Activated CD4-positive, alpha-beta memory T cell treated with anti-CD3 and anti-CD28 coated beads, Interleukin-2, amount 10 ng/mL, durations not matched to agents 7 days and 5 days (primary cell): ENCODE results near the gene COPS2. TPM values are rescaled to one million over a fixed set of nuclear protein-coding genes. Genes with fewer than 3 reads are reported as not detected.
"Not testable (repeated sequence)": the region's sequence is repeated elsewhere in the genome, so short reads cannot be mapped to it uniquely, and the experiment has no call there.

ENCODE experiments used
- CTCF ChIA-PET: fragments of 350-600 bp; sonication (Branson Sonifier 250); formaldehyde crosslinking; loops from one replicate; lab custom pipeline; 2021; ENCODE audit warnings: antibody characterized with exemption, inconsistent platforms; lab: Charles Lee
- POLR2A ChIA-PET: fragments of 350-600 bp; sonication (Branson Sonifier 250); formaldehyde crosslinking; loops from one replicate; lab custom pipeline; 2021; ENCODE audit warnings: antibody characterized with exemption; lab: Charles Lee
- DNase-seq: peaks from one replicate; pipeline ENCODE4 v3.0.0-alpha.2; 2020
- H3K27ac Mint-ChIP-seq: one replicate; pipeline ENCODE4 v1.8.0; 2021; ENCODE audit warnings: mild to moderate bottlenecking, mixed read lengths
- H3K27me3 Mint-ChIP-seq: one replicate; pipeline ENCODE4 v1.8.0; 2021; ENCODE audit warnings: mixed read lengths
- H3K36me3 Mint-ChIP-seq: one replicate; pipeline ENCODE4 v1.8.0; 2021; ENCODE audit warnings: low read depth, mixed read lengths
- H3K4me1 Mint-ChIP-seq: one replicate; pipeline ENCODE4 v1.8.0; 2021; ENCODE audit warnings: mixed read lengths
- H3K4me3 Mint-ChIP-seq: one replicate; pipeline ENCODE4 v1.8.0; 2021; ENCODE audit warnings: mild to moderate bottlenecking, mixed read lengths
- H3K9me3 Mint-ChIP-seq: one replicate; pipeline ENCODE4 v1.8.0; 2021; ENCODE audit warnings: mixed read lengths
- total RNA-seq, 2 experiments: library from RNA; stranded (reverse); gene quantifications; one replicate each; pipeline ENCODE4 v1.2.3, GENCODE V29; 2021

Gene COPS2
- total RNA-seq, 2 experiments from 2014 or later, result 62.6 to 68.7 TPM

DNA sequence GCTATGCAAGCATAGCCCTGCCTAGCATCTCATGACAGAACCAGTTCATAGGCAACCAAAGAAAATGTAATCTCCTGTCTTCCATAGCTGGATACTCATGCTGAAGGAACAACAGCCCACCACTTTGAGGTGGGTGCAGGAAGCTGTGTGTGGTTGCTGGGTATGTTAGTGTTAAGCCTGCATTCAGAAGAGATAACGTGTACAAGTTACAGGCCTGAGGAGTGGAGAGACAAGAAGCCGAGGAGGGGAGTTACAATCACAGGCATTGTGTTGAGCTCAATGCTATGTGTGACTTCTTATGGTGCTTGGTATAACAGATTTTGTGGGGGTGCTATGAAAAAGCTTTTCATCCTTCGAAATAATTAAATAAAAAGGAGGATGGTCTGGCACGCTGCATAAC, 66.4 kb downstream of the COPS2 start:
- CTCF ChIA-PET, result no interaction called here
- H3K4me3 Mint-ChIP-seq, result no peak overlapping the region
- H3K36me3 Mint-ChIP-seq, result no peaks in the 10 kb centered on the region
- POLR2A ChIA-PET, result no interaction called here
- no peak overlapping the region for H3K27ac Mint-ChIP-seq
- H3K27me3 Mint-ChIP-seq, result no peaks in the 10 kb centered on the region
- H3K9me3 Mint-ChIP-seq, result no peaks in the 10 kb centered on the region
- H3K4me1 Mint-ChIP-seq, result no peaks in the 10 kb centered on the region
- no peak for DNase-seq

DNA sequence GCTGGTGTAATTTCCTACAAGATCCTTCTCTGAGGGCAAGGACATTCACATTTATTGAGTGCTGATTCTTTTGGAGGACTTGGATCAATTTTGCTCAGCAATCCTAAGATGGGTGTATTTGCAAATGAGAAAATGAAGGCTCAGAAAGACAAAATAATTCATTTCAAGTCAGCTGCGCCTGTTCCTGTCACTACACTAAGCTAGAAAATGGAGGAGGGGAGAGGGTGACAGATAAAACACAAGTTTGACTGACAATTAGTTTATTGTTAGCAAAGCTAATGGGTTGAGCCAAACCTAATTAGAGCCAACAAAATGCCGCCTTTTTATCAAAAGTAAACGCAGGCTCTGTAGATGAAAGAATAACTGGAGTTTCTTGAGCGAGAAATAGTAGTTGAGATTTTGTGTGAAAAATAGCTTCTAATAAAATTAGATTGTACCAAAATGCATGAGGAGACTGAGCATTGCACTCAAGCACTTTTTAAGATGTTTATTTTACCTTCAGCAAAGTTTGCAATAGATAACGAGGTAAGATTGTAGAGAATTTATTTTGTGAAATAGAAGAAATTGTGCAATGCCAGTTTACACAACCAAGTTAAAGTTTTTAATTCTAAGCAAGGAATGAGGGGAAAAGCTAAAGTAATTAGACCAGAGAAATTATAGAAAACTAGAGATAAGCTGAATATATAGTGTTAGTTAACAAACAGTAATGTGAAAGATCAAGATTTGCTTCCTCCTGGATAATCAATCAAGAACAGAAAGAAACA, 69.5 kb downstream of the COPS2 start:
- Mint-ChIP-seq H3K27me3 (no peaks in the 10 kb centered on the region), H3K4me3 (no peak overlapping the region), H3K27ac (no peak overlapping the region), H3K4me1 (no peaks in the 10 kb centered on the region), H3K9me3 (no peaks in the 10 kb centered on the region), H3K36me3 (no peaks in the 10 kb centered on the region)
- POLR2A ChIA-PET, result no interaction called here
- no peak for DNase-seq
- CTCF ChIA-PET, result interaction anchor here (1.1 kb wide), 1 partner anchor 25 kb away, joined by 3 read pairs; no protein-coding TSS in a partner anchor

DNA sequence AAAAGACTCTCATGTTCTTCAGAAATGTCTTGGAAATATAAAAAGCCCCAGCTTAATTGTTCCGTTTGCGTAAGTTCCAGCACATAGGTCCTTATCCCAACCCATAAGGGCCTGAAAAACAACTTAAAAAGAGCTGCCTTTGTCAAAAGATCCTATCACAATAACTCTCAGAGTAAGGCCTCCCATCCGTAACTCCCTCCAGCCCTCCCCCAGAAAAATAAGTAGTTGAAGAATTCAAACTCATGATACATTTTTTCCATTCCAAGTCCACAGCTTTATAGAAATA, 71.2 kb downstream of the COPS2 start:
- Mint-ChIP-seq H3K27me3 (no peaks in the 10 kb centered on the region), H3K4me1 (no peaks in the 10 kb centered on the region), H3K27ac (no peak overlapping the region), H3K36me3 (no peaks in the 10 kb centered on the region), H3K4me3 (no peak overlapping the region), H3K9me3 (no peaks in the 10 kb centered on the region)
- POLR2A ChIA-PET, result no interaction called here
- CTCF ChIA-PET, result no interaction called here
- no peak for DNase-seq

DNA sequence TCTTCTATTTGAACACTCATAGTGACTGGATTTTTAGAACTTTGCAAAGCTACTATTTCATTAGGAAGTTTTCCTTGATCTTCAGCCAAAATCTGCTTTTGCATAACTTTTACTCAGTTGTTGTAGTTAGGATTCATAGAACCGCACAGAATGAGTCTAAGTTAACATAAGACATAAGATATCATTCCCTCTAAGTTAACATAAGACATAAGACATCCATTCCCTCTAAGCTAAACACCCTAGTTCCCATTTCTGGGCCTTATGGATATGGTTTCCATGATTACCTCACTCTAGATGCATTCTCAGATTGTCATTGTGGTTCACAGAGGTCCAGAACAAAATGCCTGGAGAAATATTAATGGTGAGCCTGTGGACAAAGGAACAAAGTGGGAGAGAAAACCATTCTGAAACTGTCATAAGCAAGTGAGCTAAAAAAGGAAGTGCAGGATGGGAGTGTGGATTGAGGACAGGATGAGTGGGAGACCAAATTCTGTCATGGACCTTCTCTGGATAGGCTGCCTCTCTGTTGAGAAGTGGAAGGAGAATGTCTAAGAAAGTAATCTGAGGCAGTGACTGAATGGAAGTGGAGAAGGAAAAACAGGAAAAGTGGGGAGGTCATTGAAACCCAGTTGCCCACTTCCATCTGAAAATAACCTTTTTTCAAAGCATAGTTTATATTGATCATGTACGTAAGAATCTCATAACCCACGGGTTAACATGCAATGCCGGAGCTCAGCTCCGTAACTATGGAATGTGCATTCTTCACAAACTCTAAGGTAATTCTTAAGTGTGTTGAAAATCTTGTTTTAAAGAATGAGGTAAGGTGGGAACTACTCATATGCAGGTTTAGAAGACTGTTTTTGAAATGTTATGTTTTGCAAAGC, 71.8 kb downstream of the COPS2 start:
- Mint-ChIP-seq H3K27ac (no peak overlapping the region), H3K27me3 (no peaks in the 10 kb centered on the region), H3K36me3 (no peaks in the 10 kb centered on the region), H3K4me1 (no peaks in the 10 kb centered on the region), H3K9me3 (no peaks in the 10 kb centered on the region), H3K4me3 (no peak overlapping the region)
- ChIA-PET CTCF (interaction anchor here (0.9 kb wide), 1 partner anchor 10 kb away, joined by 5 read pairs; no protein-coding TSS in a partner anchor), POLR2A (no interaction called here)
- no peak for DNase-seq

DNA sequence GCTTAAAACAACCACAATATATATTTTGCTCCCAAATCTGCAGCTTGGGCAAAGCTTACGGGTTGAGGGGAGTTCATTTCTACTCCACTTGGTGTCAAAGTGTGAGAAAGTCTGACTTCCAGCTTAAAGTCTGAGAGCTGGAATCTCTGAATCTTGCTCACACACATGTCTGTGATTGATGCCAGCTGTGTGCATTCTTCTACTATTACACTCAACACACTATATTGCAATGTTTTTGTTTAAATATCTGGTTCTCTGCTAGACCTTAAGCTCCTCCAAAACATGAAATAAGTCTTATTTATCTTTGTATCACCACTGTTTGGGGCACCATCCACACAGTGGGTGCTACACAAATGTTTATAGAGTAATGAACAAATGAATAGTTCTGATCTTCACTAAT, 72.4 kb downstream of the COPS2 start:
- ChIA-PET POLR2A (no interaction called here), CTCF (interaction anchor here (0.9 kb wide), 1 partner anchor 11 kb away, joined by 5 read pairs; no protein-coding TSS in a partner anchor)
- DNase-seq, result no peak
- no peaks in the 10 kb centered on the region for H3K9me3 Mint-ChIP-seq
- no peak overlapping the region for H3K4me3 Mint-ChIP-seq
- H3K27me3 Mint-ChIP-seq, result no peaks in the 10 kb centered on the region
- H3K27ac Mint-ChIP-seq, result no peak overlapping the region
- H3K36me3 Mint-ChIP-seq, result no peaks in the 10 kb centered on the region
- no peaks in the 10 kb centered on the region for H3K4me1 Mint-ChIP-seq

DNA sequence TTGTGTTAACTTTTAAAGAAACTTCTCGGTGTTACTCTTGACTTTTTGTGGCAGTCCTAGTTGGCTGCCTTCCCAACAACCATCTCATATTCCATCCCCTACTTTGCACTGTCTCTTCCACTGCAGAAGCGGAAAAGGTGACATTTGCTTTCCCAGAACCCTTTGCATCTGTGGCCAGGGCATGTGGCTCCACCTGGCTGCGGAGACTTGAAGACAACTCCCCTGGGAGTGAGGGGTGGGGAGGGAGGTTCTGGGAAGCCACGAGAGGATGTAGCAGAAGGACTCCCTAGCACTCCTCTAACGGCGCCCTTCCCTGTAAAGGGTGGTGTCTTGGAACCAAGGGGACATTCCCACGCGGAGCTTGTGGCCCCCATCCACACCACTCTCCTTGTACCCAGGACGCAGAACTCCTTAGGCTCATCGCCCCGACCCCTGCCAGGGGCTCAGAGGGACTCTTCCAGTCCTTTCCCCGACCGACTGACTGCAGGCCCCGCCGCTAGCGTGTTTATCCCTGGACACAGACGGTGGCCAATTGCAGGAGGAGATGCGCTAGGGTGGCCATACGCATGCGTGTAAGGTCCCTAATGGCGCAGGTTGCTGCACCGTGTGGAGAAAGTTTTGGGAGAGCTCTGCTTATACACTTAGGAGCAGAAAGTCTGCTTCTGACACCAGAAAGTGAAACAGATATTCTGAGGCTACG, 75.9 kb downstream of the COPS2 start:
- no peak overlapping the region for H3K27ac Mint-ChIP-seq
- no peaks in the 10 kb centered on the region for H3K27me3 Mint-ChIP-seq
- no peaks in the 10 kb centered on the region for H3K36me3 Mint-ChIP-seq
- POLR2A ChIA-PET, result no interaction called here
- no peaks in the 10 kb centered on the region for H3K9me3 Mint-ChIP-seq
- DNase-seq, result no peak
- H3K4me1 Mint-ChIP-seq, result no peaks in the 10 kb centered on the region
- no peak overlapping the region for H3K4me3 Mint-ChIP-seq
- CTCF ChIA-PET, result no interaction called here

DNA sequence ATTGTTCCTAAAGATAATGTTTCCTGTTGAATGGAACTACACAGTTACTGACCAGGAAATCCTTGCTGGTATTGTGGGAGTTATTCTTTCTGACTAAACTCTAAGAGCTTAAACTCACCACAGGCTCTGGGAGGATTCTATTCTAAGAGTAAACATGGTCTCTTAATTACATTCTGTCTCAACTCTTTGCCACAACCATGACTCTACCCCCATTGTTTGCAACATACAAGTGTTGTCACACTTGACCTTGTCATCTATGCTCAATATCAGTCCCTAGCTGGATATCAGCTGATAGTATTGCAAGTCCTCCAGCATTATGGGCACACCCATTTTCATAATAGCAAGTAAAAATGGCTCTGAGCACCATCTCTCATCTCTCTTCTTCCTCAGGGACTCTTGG, 79.5 kb downstream of the COPS2 start:
- no peak overlapping the region for H3K27ac Mint-ChIP-seq
- ChIA-PET CTCF (interaction anchor here (0.9 kb wide), 1 partner anchor 101 kb away, joined by 3 read pairs; no protein-coding TSS in a partner anchor), POLR2A (no interaction called here)

DNA sequence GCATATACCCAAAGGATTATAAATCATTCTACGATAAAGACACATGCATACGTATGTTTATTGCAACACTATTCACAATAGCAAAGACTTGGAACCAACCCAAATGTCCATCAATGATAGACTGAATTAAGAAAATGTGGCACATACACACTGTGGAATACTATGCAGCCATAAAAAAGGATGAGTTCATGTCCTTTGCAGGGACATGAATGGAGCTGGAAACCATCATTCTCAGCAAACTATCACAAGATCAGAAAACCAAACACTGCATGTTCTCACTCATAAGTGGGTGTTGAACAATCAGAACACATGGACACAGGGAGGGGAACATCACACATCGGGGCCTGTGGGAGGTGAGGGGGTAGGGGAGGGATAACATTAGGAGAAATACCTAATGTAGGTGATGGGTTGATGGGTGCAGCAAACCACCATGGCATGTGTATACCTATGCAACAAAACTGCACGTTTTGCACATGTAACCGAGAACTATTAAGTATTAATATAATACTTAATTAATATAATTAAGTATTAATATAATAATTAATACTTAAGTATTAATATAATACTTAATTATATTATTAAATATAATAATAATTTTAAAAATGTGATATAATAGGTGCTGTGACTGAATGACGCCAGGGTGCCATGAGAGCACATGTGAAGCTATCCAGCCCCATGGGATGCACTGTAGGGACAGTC, 80.7 kb downstream of the COPS2 start:
- H3K4me3 Mint-ChIP-seq, CTCF ChIA-PET, H3K27ac Mint-ChIP-seq, H3K4me1 Mint-ChIP-seq, H3K9me3 Mint-ChIP-seq, DNase-seq, POLR2A ChIA-PET, H3K36me3 Mint-ChIP-seq: not testable (repeated sequence)
- peaks cover 29% of the 10 kb centered on the region for H3K27me3 Mint-ChIP-seq

More for the DNA sequence above, 79.5 kb downstream of the COPS2 start:
- H3K36me3 Mint-ChIP-seq, result no peaks in the 10 kb centered on the region
- no peak for DNase-seq
- H3K4me3 Mint-ChIP-seq, result no peak overlapping the region
- no peaks in the 10 kb centered on the region for H3K4me1 Mint-ChIP-seq
- no peaks in the 10 kb centered on the region for H3K9me3 Mint-ChIP-seq
- peaks cover 19% of the 10 kb centered on the region for H3K27me3 Mint-ChIP-seq

Other genes with a start within 250 kb of the COPS2 start
- 1 to 10 TPM; 1.9 to 2.8 TPM for gene SHC4, start 191.7 kb downstream of the COPS2 start, total RNA-seq
- gene SECISBP2L, start 109.2 kb downstream of the COPS2 start, total RNA-seq, result 10 to 100 TPM; 35.7 to 36.9 TPM
- gene GALK2, start 14.6 kb upstream of the COPS2 start, total RNA-seq, result 10 to 100 TPM; 30.0 to 31.5 TPM